ENCODE measurements around the gene CENPO. TPM values are rescaled to one million over a fixed set of nuclear protein-coding genes. Genes with fewer than 3 reads are reported as not detected.
A peak's percentile ranks its signal among the peaks of the same experiment; 100 is the strongest.
"Not testable (repeated sequence)": the region's sequence is repeated elsewhere in the genome, so short reads cannot be mapped to it uniquely, and the experiment has no call there.

CENPO gene
- polyA plus RNA-seq, 1 donor from 2014 or later: 2.6 TPM

GRCh38 chr2:24834733-24835395 lies 41.6 kb downstream of the CENPO start:
- no peaks in the 10 kb centered on the region for H3K9me3 Mint-ChIP-seq
- no peak overlapping the region for H3K4me3 Mint-ChIP-seq
- H3K27me3 Mint-ChIP-seq: no peaks in the 10 kb centered on the region
- H3K36me3 Mint-ChIP-seq: peaks cover 11% of the 10 kb centered on the region
- H3K4me1 Mint-ChIP-seq: no peaks in the 10 kb centered on the region
- H3K27ac Mint-ChIP-seq: no peak overlapping the region

- not testable (repeated sequence) for H3K27me3 Mint-ChIP-seq, H3K4me3 Mint-ChIP-seq, H3K36me3 Mint-ChIP-seq, H3K9me3 Mint-ChIP-seq, H3K27ac Mint-ChIP-seq, H3K4me1 Mint-ChIP-seq
Observed at GRCh38 chr2:24835411-24835810, 42.2 kb downstream of the CENPO start.

GRCh38 chr2:24836206-24836605 lies 43.0 kb downstream of the CENPO start:
- no peaks in the 10 kb centered on the region for H3K9me3 Mint-ChIP-seq
- H3K27ac Mint-ChIP-seq: peak overlapping the region in 1 of 3 donors; percentile 50
- H3K36me3 Mint-ChIP-seq: peaks cover 10% of the 10 kb centered on the region
- H3K4me1 Mint-ChIP-seq: no peaks in the 10 kb centered on the region
- no peaks in the 10 kb centered on the region for H3K27me3 Mint-ChIP-seq
- H3K4me3 Mint-ChIP-seq: no peak overlapping the region

GRCh38 chr2:24836706-24837105 lies 43.5 kb downstream of the CENPO start:
- H3K4me1 Mint-ChIP-seq: no peaks in the 10 kb centered on the region
- H3K4me3 Mint-ChIP-seq: no peak overlapping the region
- H3K27ac Mint-ChIP-seq: no peak overlapping the region
- peaks cover 10% of the 10 kb centered on the region for H3K36me3 Mint-ChIP-seq
- no peaks in the 10 kb centered on the region for H3K27me3 Mint-ChIP-seq
- no peaks in the 10 kb centered on the region for H3K9me3 Mint-ChIP-seq

GRCh38 chr2:24837996-24838513 lies 44.8 kb downstream of the CENPO start:
- no peak overlapping the region for H3K4me3 Mint-ChIP-seq
- no peaks in the 10 kb centered on the region for H3K9me3 Mint-ChIP-seq
- H3K27me3 Mint-ChIP-seq: no peaks in the 10 kb centered on the region
- H3K4me1 Mint-ChIP-seq: no peaks in the 10 kb centered on the region
- no peak overlapping the region for H3K27ac Mint-ChIP-seq
- H3K36me3 Mint-ChIP-seq: peaks cover 8% of the 10 kb centered on the region

- Mint-ChIP-seq H3K9me3 (no peaks in the 10 kb centered on the region), H3K36me3 (peaks cover 8% of the 10 kb centered on the region), H3K27ac (no peak overlapping the region), H3K27me3 (no peaks in the 10 kb centered on the region), H3K4me1 (no peaks in the 10 kb centered on the region), H3K4me3 (no peak overlapping the region)
Observed at GRCh38 chr2:24838541-24838940, 45.3 kb downstream of the CENPO start.

- no peaks in the 10 kb centered on the region for H3K27me3 Mint-ChIP-seq
- no peaks in the 10 kb centered on the region for H3K9me3 Mint-ChIP-seq
- peaks cover 8% of the 10 kb centered on the region for H3K36me3 Mint-ChIP-seq
- H3K4me1 Mint-ChIP-seq: no peaks in the 10 kb centered on the region
- H3K4me3 Mint-ChIP-seq: no peak overlapping the region
- H3K27ac Mint-ChIP-seq: no peak overlapping the region
Observed at GRCh38 chr2:24839729-24840128, 46.5 kb downstream of the CENPO start.

- Mint-ChIP-seq H3K27ac (peak overlapping the region in 1 of 3 donors; percentile 13), H3K4me3 (no peak overlapping the region), H3K36me3 (peaks cover 10% of the 10 kb centered on the region), H3K27me3 (no peaks in the 10 kb centered on the region), H3K9me3 (no peaks in the 10 kb centered on the region), H3K4me1 (no peaks in the 10 kb centered on the region)
Observed at GRCh38 chr2:24840164-24840869, 47.1 kb downstream of the CENPO start.

GRCh38 chr2:24840962-24841945 lies 48.0 kb downstream of the CENPO start:
- H3K27me3 Mint-ChIP-seq: no peaks in the 10 kb centered on the region
- H3K27ac Mint-ChIP-seq: no peak overlapping the region
- no peak overlapping the region for H3K4me3 Mint-ChIP-seq
- no peaks in the 10 kb centered on the region for H3K9me3 Mint-ChIP-seq
- H3K4me1 Mint-ChIP-seq: no peaks in the 10 kb centered on the region
- peaks cover 5% of the 10 kb centered on the region for H3K36me3 Mint-ChIP-seq

- H3K4me3 Mint-ChIP-seq: no peak overlapping the region
- no peaks in the 10 kb centered on the region for H3K27me3 Mint-ChIP-seq
- peaks cover 4% of the 10 kb centered on the region for H3K36me3 Mint-ChIP-seq
- H3K4me1 Mint-ChIP-seq: no peaks in the 10 kb centered on the region
- no peak overlapping the region for H3K27ac Mint-ChIP-seq
- peaks cover 0 to 8% (median 0%) of the 10 kb centered on the region in 3 donors for H3K9me3 Mint-ChIP-seq
Observed at GRCh38 chr2:24842081-24843050, 49.1 kb downstream of the CENPO start.

GRCh38 chr2:24843330-24843860 lies 50.2 kb downstream of the CENPO start:
- H3K4me1 Mint-ChIP-seq: no peaks in the 10 kb centered on the region
- H3K36me3 Mint-ChIP-seq: peaks cover 5% of the 10 kb centered on the region
- H3K9me3 Mint-ChIP-seq: peaks cover 0 to 8% (median 0%) of the 10 kb centered on the region in 3 donors
- no peaks in the 10 kb centered on the region for H3K27me3 Mint-ChIP-seq
- no peak overlapping the region for H3K4me3 Mint-ChIP-seq
- H3K27ac Mint-ChIP-seq: peak overlapping the region in 1 of 3 donors; percentile 4

- H3K27me3 Mint-ChIP-seq: no peaks in the 10 kb centered on the region
- no peak overlapping the region for H3K4me3 Mint-ChIP-seq
- peaks cover 0 to 8% (median 0%) of the 10 kb centered on the region in 3 donors for H3K9me3 Mint-ChIP-seq
- no peak overlapping the region for H3K27ac Mint-ChIP-seq
- peaks cover 8% of the 10 kb centered on the region for H3K36me3 Mint-ChIP-seq
- H3K4me1 Mint-ChIP-seq: peaks cover 0 to 2% (median 0%) of the 10 kb centered on the region in 3 donors
Observed at GRCh38 chr2:24844023-24844685, 50.9 kb downstream of the CENPO start.

GRCh38 chr2:24845691-24846090 lies 52.5 kb downstream of the CENPO start:
- peaks cover 9% of the 10 kb centered on the region for H3K36me3 Mint-ChIP-seq
- no peaks in the 10 kb centered on the region for H3K27me3 Mint-ChIP-seq
- peaks cover 0 to 8% (median 0%) of the 10 kb centered on the region in 3 donors for H3K9me3 Mint-ChIP-seq
- peak overlapping the region in 1 of 3 donors; percentile 9 for H3K27ac Mint-ChIP-seq
- H3K4me3 Mint-ChIP-seq: no peak overlapping the region
- peaks cover 0 to 3% (median 0%) of the 10 kb centered on the region in 3 donors for H3K4me1 Mint-ChIP-seq

Data from IgD-negative memory B cell (primary cell).